K562 treated with DMSO at 1 percent for 24 hours (cell line): ENCODE data around the gene DHX32. TPM values are rescaled to one million over a fixed set of nuclear protein-coding genes. Genes with fewer than 3 reads are reported as not detected.

ENCODE experiments used
- total RNA-seq: library from RNA; unstranded; fragments of 300-600 nt; gene quantifications from 2 replicates; pipeline ENCODE4 v1.2.3, GENCODE V29; 2022; ENCODE audit warnings: low read depth; ENCODE audit not compliant: insufficient read depth

Gene DHX32
- total RNA-seq, result 13.0 and 16.7 TPM in 2 replicates

GRCh38 chr10:125881192-125881591 is at the start of gene DHX32:
DHX32 (minus strand) TSS chr10:125881292; CDS start chr10:125880824, 468 bp downstream.

GRCh38 chr10:125896088-125896934 is 15.2 kb upstream of the DHX32 start, which contains the start of gene FANK1:
FANK1 (plus strand) TSS chr10:125896564; CDS start chr10:125896643, 79 bp downstream.

GRCh38 chr10:125822878-125823662 is 58.0 kb downstream of the DHX32 start, which contains the start of the genes BCCIP and UROS:
BCCIP (plus strand) TSS chr10:125823546; CDS start chr10:125823558, 12 bp downstream.
UROS (minus strand) TSS chr10:125823258; CDS start chr10:125816499, 6,759 bp downstream.

Other genes with a start within 250 kb of the DHX32 start
- gene TEX36, start 198.1 kb downstream of the DHX32 start, total RNA-seq, result not detected in 2 replicates
- 9.3 and 11.8 TPM in 2 replicates for gene EDRF1, start 161.6 kb downstream of the DHX32 start, total RNA-seq
- not detected in 2 replicates for gene MMP21, start 105.5 kb downstream of the DHX32 start, total RNA-seq
- gene UROS, start 58.0 kb downstream of the DHX32 start, total RNA-seq, result 22.6 and 25.5 TPM in 2 replicates
- 22.2 and 28.1 TPM in 2 replicates for gene BCCIP, start 57.7 kb downstream of the DHX32 start, total RNA-seq
- gene FANK1, start 15.3 kb upstream of the DHX32 start, total RNA-seq, result not detected in 2 replicates